GM12891 (cell line): ENCODE data around the gene CPSF3.

ENCODE experiments used
- PAX5 ChIP-seq: IDR thresholded peaks from 2 replicates; pipeline ENCODE4 v1.6.1; 2011; ENCODE audit warnings: low read length, moderate library complexity, mild to moderate bottlenecking; ENCODE audit not compliant: insufficient read depth, severe bottlenecking
- POLR2A ChIP-seq: IDR thresholded peaks from 2 replicates; pipeline ENCODE4 v1.6.1; 2011; ENCODE audit warnings: low read depth, low read length, control low read depth
- POLR2AphosphoS5 ChIP-seq: IDR thresholded peaks from 2 replicates; pipeline ENCODE4 v1.6.1; 2011; ENCODE audit warnings: low read depth, low read length, control low read depth
- POU2F2 ChIP-seq: IDR thresholded peaks from 2 replicates; pipeline ENCODE4 v1.6.1; 2011; ENCODE audit warnings: low read depth, mild to moderate bottlenecking, control low read depth, low read length, moderate library complexity
- SPI1 ChIP-seq: IDR thresholded peaks from 2 replicates; pipeline ENCODE4 v1.6.1; 2011; ENCODE audit warnings: low read depth, low read length, control low read depth
- TAF1 ChIP-seq: IDR thresholded peaks from 2 replicates; pipeline ENCODE4 v1.6.1; 2011; ENCODE audit warnings: low read depth, low read length, control low read depth

DNA sequence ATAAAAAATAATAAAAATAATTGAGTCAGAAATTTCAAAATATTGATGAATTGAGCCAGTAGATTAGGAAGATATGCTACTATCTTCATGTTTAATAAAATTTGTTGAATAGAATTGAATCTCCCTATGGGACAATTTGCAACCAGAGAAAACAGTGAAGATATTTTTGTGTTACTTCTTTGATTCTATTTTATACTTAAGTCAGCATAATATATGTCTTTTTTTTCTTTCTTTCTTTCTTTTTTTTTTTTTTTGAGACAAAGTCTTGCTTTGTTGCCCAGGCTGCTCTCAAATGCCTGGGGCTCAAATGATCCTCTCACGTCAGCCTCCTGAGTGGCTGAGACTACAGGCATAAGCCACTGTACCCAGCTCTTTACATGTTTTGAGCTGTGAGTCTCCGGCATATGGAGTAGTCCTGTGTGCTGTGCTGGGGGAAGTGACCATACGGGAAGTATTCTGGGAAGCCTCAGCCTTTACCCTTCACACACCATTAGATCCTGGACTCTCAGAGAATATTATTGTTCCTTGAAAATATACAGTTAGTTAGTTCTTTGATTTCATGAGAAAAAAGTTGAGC, 37.1 kb downstream of the CPSF3 start:
- TF ChIP-seq TAF1 = no peak
- TF ChIP-seq POLR2AphosphoS5 = no peak
- TF ChIP-seq POLR2A = no peak
- no peak for TF ChIP-seq POU2F2
- no peak for TF ChIP-seq SPI1
- no peak for TF ChIP-seq PAX5
